ENCODE results near the gene MZB1.

GRCh38 chr5:139391570-139392323, 2.0 kb upstream of the MZB1 start:
- TF ChIP-seq CTCF (IDR thresholded peaks at IDR 0.05; ENCODE audit: poor library complexity, severe bottlenecking) (no peak), REST (IDR thresholded peaks at IDR 0.05; ENCODE audit: borderline replicate concordance) (no peak), RAD21 (conservative IDR thresholded peaks at IDR 0.05) (no peak), SMC3 (conservative IDR thresholded peaks at IDR 0.05; ENCODE audit: poor library complexity) (no peak), EP300 (conservative IDR thresholded peaks at IDR 0.05; ENCODE audit: poor library complexity, severe bottlenecking) (no peak)

All from neural cell (in vitro differentiated cells).